Testis (tissue), 3 donors: Measurements from ENCODE around the gene SLC35G2. TPM values are rescaled to one million over a fixed set of nuclear protein-coding genes. Genes with fewer than 3 reads are reported as not detected.
A peak's percentile ranks its signal among the peaks of the same experiment; 100 is the strongest.

Source experiments
- DNase-seq: peaks from one replicate; pipeline ENCODE4 v3.0.0-alpha.2; 2019
- H3K27ac ChIP-seq, 2 donors: fragments of 200-600 bp; sonication (generic); one replicate each; pipeline ENCODE4 v1.5.1; 2019
- H3K27me3 ChIP-seq: fragments of 200-600 bp; sonication (generic); one replicate; pipeline ENCODE4 v1.5.1; 2019
- H3K36me3 ChIP-seq: fragments of 200-600 bp; sonication (generic); one replicate; pipeline ENCODE4 v1.5.1; 2017; ENCODE audit warnings: low read depth; ENCODE audit errors: missing control alignments
- H3K4me1 ChIP-seq: fragments of 200-600 bp; sonication (generic); one replicate; pipeline ENCODE4 v1.5.1; 2019
- H3K4me3 ChIP-seq, 2 donors: fragments of 200-600 bp; sonication (generic); one replicate each; pipeline ENCODE4 v1.5.1; 2017 to 2019
- H3K9me3 ChIP-seq: fragments of 200-600 bp; sonication (generic); one replicate; pipeline ENCODE4 v1.5.1; 2017
- POLR2A ChIP-seq: fragments of 450-650 bp; IDR thresholded peaks from one replicate; pipeline ENCODE4 v1.6.1; 2017; ENCODE audit warnings: antibody characterized with exemption, mild to moderate bottlenecking, moderate library complexity
- WGBS, 2 donors: methylation state at CpG; one replicate each; pipeline ENCODE4 v1.1.5; 2018; 5-methylcytosine and 5-hydroxymethylcytosine counted together
- intact Hi-C: fragments of 100-400 bp; cut with DNase I; formaldehyde crosslinking; loops from one replicate; pipeline ENCODE4 v1.15.1; 2023; ENCODE audit warnings: low total_unique reads
- polyA plus RNA-seq: library from polyadenylated mRNA; stranded (reverse); fragments of 350-450 nt; fragmentation: Illumina TruSeq; extraction: RNeasy Lipid Tissue Mini Kit (QIAGEN cat#74804); gene quantifications from one replicate; pipeline ENCODE4 v1.2.3, GENCODE V29; 2014; ENCODE audit warnings: low read depth, low replicate concordance; ENCODE audit not compliant: insufficient read depth
- total RNA-seq, 2 donors: library from RNA; depleted of rRNA; stranded (reverse); fragments of >200 nt; gene quantifications; one replicate each; pipeline ENCODE4 v1.2.3, GENCODE V29; 2016
- TF ChIP-seq, protein P1 (sequence below), 3 experiments: fragments of 450-650 bp in 2 of 3; fragments of 200-600 bp in 1 of 3; sonication (generic) in 1 of 3; IDR thresholded peaks; one replicate each; pipeline ENCODE4 v1.5.1; 2016 to 2019; ENCODE audit warnings: antibody characterized with exemption in 3 of 3, mild to moderate bottlenecking in 2 of 3, moderate library complexity in 1 of 3

SLC35G2 gene
- total and polyA plus RNA-seq, 3 donors from 2014 or later: 21.1 to 22.4 (median 22.1) TPM

DNA sequence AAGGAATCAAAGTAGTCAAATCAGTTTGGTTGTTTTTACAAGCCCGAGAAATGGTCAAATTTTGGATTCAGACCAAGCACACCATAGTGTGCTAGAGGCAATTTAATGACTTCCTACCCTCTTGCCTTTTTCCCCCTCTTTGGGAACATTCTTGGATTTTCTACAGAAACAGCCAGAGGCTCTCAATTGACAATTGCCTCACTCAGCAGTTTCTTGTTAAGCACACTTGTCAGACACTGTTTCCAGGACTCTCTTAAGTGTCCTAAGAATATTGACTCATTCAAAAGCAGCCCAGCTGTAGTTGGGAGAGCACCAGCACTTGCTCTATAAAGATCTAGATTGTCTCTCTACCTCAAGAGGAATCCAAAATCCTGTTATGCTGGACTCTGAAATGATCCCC lies 1.5 kb upstream of the SLC35G2 start:
- no peak for DNase-seq
- Histone ChIP-seq H3K4me1 (peaks cover 4% of the 10 kb centered on the region), H3K27me3 (no peaks in the 10 kb centered on the region), H3K27ac (peak overlapping the region in 1 of 2 donors; percentile 90), H3K36me3 (no peaks in the 10 kb centered on the region), H3K9me3 (no peaks in the 10 kb centered on the region), H3K4me3 (no peak overlapping the region)
- WGBS, 2 donors: 18 to 47% methylated on average over 1 of the region's 1 CpG
- no peak for TF ChIP-seq POLR2A
- TF ChIP-seq, protein P1, sequence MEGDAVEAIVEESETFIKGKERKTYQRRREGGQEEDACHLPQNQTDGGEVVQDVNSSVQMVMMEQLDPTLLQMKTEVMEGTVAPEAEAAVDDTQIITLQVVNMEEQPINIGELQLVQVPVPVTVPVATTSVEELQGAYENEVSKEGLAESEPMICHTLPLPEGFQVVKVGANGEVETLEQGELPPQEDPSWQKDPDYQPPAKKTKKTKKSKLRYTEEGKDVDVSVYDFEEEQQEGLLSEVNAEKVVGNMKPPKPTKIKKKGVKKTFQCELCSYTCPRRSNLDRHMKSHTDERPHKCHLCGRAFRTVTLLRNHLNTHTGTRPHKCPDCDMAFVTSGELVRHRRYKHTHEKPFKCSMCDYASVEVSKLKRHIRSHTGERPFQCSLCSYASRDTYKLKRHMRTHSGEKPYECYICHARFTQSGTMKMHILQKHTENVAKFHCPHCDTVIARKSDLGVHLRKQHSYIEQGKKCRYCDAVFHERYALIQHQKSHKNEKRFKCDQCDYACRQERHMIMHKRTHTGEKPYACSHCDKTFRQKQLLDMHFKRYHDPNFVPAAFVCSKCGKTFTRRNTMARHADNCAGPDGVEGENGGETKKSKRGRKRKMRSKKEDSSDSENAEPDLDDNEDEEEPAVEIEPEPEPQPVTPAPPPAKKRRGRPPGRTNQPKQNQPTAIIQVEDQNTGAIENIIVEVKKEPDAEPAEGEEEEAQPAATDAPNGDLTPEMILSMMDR (IDR thresholded peaks at IDR 0.05): no peak
- intact Hi-C loops: no loop called here

DNA sequence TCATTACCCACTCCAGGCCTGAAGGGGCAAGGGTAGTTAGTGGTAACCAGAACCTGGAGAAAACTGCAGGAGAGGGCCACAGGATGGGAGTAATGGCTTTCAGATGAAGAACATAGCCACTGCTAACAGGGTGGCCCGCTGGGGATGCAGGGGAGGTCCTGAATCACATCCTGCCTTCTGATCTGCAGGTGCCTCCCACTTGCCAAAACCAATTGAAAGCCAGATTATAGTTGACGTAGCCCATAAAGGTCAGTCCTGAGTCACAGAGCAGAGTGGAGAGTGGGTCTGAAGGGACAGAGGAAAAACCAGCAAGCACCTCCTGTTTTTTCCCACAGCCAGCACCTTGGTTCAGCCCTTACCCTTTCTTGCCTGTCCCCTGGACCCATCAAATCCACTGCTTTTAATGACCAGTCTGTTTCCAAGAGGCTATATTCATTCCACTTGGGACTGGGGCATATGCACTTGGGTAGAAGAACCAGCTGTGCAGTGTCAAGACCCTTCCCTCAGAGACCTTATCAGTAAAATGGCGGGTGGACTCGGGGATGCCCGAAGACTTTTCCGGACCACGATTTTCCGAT lies 646 bp upstream of the SLC35G2 start:
- Histone ChIP-seq H3K36me3 (no peaks in the 10 kb centered on the region), H3K4me1 (peaks cover 4% of the 10 kb centered on the region), H3K9me3 (no peaks in the 10 kb centered on the region), H3K27ac (peak overlapping the region; percentile 89 to 90), H3K27me3 (no peaks in the 10 kb centered on the region), H3K4me3 (peak overlapping the region; percentile 82 to 83)
- TF ChIP-seq POLR2A: no peak
- TF ChIP-seq, protein P1 (IDR thresholded peaks at IDR 0.05): no peak
- intact Hi-C loops: no loop called here
- 2 to 5% methylated on average over 7 to 8 of the region's 8 CpGs for WGBS, 2 donors
- peak; percentile 75 for DNase-seq

DNA sequence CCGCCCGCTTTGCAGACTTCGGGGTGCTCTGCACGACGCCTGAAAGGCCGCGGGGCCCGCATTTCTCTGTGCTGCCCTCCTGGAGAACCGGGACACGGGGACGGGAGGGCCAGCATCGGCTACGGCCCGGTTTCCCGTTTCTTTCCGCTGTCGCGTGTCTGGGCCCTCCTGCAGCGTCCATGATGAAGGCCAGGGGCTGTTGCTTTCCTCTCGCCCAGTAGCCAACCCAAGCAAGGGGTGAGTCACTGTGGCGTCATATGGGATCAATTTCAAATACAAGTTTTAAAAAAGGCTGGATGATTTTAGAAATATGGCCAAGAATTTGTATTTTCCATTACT lies 435 bp downstream of the SLC35G2 start:
- no peak for DNase-seq
- Histone ChIP-seq H3K4me3 (peak overlapping the region; percentile 82 to 83), H3K27ac (peak overlapping the region; percentile 89 to 90), H3K36me3 (no peaks in the 10 kb centered on the region), H3K4me1 (peaks cover 4% of the 10 kb centered on the region), H3K27me3 (no peaks in the 10 kb centered on the region), H3K9me3 (no peaks in the 10 kb centered on the region)
- intact Hi-C loops: no loop called here
- WGBS, 2 donors: 0% methylated on average over 6 to 19 of the region's 21 CpGs
- TF ChIP-seq, protein P1 (IDR thresholded peaks at IDR 0.05): no peak
- TF ChIP-seq POLR2A: no peak

DNA sequence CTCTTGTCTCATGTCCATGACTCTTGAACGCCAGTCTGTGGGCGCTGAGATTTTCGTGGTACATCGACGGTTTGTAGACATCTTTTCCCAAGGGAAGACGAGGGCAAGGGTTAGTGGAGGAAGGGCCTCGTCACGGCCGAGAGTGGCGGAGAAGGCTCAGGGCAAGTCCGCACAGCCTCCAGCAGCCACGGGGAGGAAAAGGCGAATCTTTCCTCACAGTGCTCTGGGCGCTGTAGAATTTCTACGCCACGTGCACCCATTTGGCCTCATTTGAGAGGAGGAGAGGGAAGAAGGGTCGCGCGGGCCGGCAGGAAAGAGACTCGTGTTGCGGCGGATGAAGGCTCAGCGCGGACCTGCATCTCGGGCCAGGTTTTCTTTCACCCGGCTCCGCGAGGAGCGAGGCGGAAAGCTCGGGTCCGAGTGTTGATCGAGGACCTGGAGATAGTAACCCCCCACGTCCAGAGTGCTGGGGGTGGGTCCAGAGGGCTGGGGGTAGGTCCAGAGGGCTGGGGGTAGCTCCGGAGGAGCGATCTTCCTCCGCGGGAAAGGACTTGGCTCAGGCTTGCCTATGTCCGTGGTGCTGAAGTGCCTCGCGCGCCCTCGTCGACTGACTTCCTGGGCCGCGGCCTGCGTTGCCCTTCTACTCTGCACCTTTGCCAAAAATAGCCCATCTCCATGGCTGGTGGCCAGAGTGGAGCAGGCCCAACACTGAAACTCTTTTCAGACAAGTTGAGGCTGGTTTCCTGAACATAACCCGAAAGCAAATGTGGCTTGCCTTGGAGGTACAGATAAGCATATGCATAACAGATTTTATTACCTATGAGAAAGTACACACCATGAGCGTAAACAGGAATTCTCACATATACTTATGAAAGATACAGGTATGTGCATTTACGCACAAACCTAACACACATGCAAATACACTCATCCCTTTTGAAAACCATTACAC lies 1.1 kb downstream of the SLC35G2 start:
- no peaks in the 10 kb centered on the region for H3K36me3 ChIP-seq
- no peak for TF ChIP-seq POLR2A
- TF ChIP-seq, protein P1 (IDR thresholded peaks at IDR 0.05): no peak

More for the DNA sequence above, 1.1 kb downstream of the SLC35G2 start:
- no peaks in the 10 kb centered on the region for H3K9me3 ChIP-seq
- H3K4me3 ChIP-seq: peak overlapping the region; percentile 82 to 83
- intact Hi-C loops: no loop called here
- 4 to 16% methylated on average over 9 to 51 of the region's 51 CpGs for WGBS, 2 donors
- peak; percentile 87 for DNase-seq
- H3K4me1 ChIP-seq: peaks cover 4% of the 10 kb centered on the region
- peak overlapping the region; percentile 89 to 90 for H3K27ac ChIP-seq
- no peaks in the 10 kb centered on the region for H3K27me3 ChIP-seq
